ENCODE results near the gene DCHS1.

DCHS1 gene

GRCh38 chr11:6618117-6619003, 37.2 kb downstream of the DCHS1 start:
- DNase-seq (ENCODE audit: low read depth): peak; percentile 35

GRCh38 chr11:6617315-6617781, 38.3 kb downstream of the DCHS1 start:
- no peak for DNase-seq (ENCODE audit: low read depth)
- no peak overlapping the region for H3K4me3 ChIP-seq (ENCODE audit: low read depth, low read length)

More at GRCh38 chr11:6618117-6619003, 37.2 kb downstream of the DCHS1 start:
- H3K4me3 ChIP-seq (ENCODE audit: low read depth, low read length): peak overlapping the region; percentile 93

- no peak for DNase-seq (ENCODE audit: low read depth)
- H3K4me3 ChIP-seq (ENCODE audit: low read depth, low read length): no peak overlapping the region
Measured at GRCh38 chr11:6616596-6617250, 38.9 kb downstream of the DCHS1 start.

- DNase-seq (ENCODE audit: low read depth): no peak
- H3K4me3 ChIP-seq (ENCODE audit: low read depth, low read length): no peak overlapping the region
Measured at GRCh38 chr11:6615882-6616585, 39.6 kb downstream of the DCHS1 start.

GRCh38 chr11:6615046-6615445, 40.6 kb downstream of the DCHS1 start:
- no peak overlapping the region for H3K4me3 ChIP-seq (ENCODE audit: low read depth, low read length)
- no peak for DNase-seq (ENCODE audit: low read depth)

- H3K4me3 ChIP-seq (ENCODE audit: low read depth, low read length): no peak overlapping the region
- DNase-seq (ENCODE audit: low read depth): no peak
Measured at GRCh38 chr11:6614446-6614845, 41.2 kb downstream of the DCHS1 start.

GRCh38 chr11:6613496-6613895, 42.1 kb downstream of the DCHS1 start:
- H3K4me3 ChIP-seq (ENCODE audit: low read depth, low read length): no peak overlapping the region
- DNase-seq (ENCODE audit: low read depth): no peak

GRCh38 chr11:6612213-6613041, 43.2 kb downstream of the DCHS1 start, which contains the start of gene TAF10:
TAF10 (minus strand) TSS chr11:6612216; CDS start chr11:6612189, 27 bp downstream.
- peak; percentile 87 for DNase-seq (ENCODE audit: low read depth)
- peak within 1 kb of the TSS; percentile 77 for H3K4me3 ChIP-seq (ENCODE audit: low read depth, low read length)

- no peak for DNase-seq (ENCODE audit: low read depth)
- H3K4me3 ChIP-seq (ENCODE audit: low read depth, low read length): peak overlapping the region; percentile 77
Measured at GRCh38 chr11:6611963-6612212, 43.7 kb downstream of the DCHS1 start.

GRCh38 chr11:6611092-6611962, 44.3 kb downstream of the DCHS1 start:
- DNase-seq (ENCODE audit: low read depth): no peak
- H3K4me3 ChIP-seq (ENCODE audit: low read depth, low read length): peak overlapping the region; percentile 77

GRCh38 chr11:6610591-6610990, 45.0 kb downstream of the DCHS1 start:
- H3K4me3 ChIP-seq (ENCODE audit: low read depth, low read length): no peak overlapping the region

GRCh38 chr11:6609502-6610015, 46.0 kb downstream of the DCHS1 start:
- no peak for DNase-seq (ENCODE audit: low read depth)
- H3K4me3 ChIP-seq (ENCODE audit: low read depth, low read length): no peak overlapping the region

More at GRCh38 chr11:6610591-6610990, 45.0 kb downstream of the DCHS1 start:
- no peak for DNase-seq (ENCODE audit: low read depth)

- no peak overlapping the region for H3K4me3 ChIP-seq (ENCODE audit: low read depth, low read length)
- no peak for DNase-seq (ENCODE audit: low read depth)
Measured at GRCh38 chr11:6608726-6609501, 46.7 kb downstream of the DCHS1 start.

- no peak for DNase-seq (ENCODE audit: low read depth)
- no peak overlapping the region for H3K4me3 ChIP-seq (ENCODE audit: low read depth, low read length)
Measured at GRCh38 chr11:6608011-6608410, 47.6 kb downstream of the DCHS1 start.

- no peak for DNase-seq (ENCODE audit: low read depth)
Measured at GRCh38 chr11:6607190-6607795, 48.3 kb downstream of the DCHS1 start.

GRCh38 chr11:6606471-6607189, 49.0 kb downstream of the DCHS1 start:
- H3K4me3 ChIP-seq (ENCODE audit: low read depth, low read length): peak overlapping the region; percentile 6
- peak; percentile 82 for DNase-seq (ENCODE audit: low read depth)

More at GRCh38 chr11:6607190-6607795, 48.3 kb downstream of the DCHS1 start:
- H3K4me3 ChIP-seq (ENCODE audit: low read depth, low read length): peak overlapping the region; percentile 4

Data from skeletal muscle cell (primary cell).